SU-DHL-6 (cell line): ENCODE results near the gene TRAPPC3L.

Experiments used
- H2AFZ ChIP-seq: fragments of 200-600 bp; sonication (generic); 2 replicates; pipeline ENCODE4 v1.6.1; 2014; ENCODE audit warnings: low read depth, mild to moderate bottlenecking, moderate library complexity, mixed read lengths, antibody characterized with exemption, low read length; ENCODE audit not compliant: severe bottlenecking
- H3F3A ChIP-seq: fragments of 200-600 bp; shearing (Covaris generic); 2 replicates; pipeline ENCODE4 v1.6.0; 2016; ENCODE audit warnings: antibody characterized with exemption, mild to moderate bottlenecking; ENCODE audit not compliant: insufficient read depth
- H3K27ac ChIP-seq: fragments of 200-600 bp; sonication (generic); 2 replicates; pipeline ENCODE4 v1.5.1; 2016; ENCODE audit warnings: low read depth, mild to moderate bottlenecking, low read length, moderate library complexity, mixed read lengths
- H3K27me3 ChIP-seq: fragments of 200-600 bp; sonication (generic), shearing (Covaris generic); 2 replicates; pipeline ENCODE4 v1.6.0; 2014; ENCODE audit warnings: mild to moderate bottlenecking, low read length
- H3K36me3 ChIP-seq: fragments of 200-600 bp; sonication (generic); 2 replicates; pipeline ENCODE4 v1.6.1; 2014; ENCODE audit warnings: mild to moderate bottlenecking, low read length, mixed read lengths
- H3K4me2 ChIP-seq: fragments of 300-600, 200-600 bp; shearing (Covaris generic), sonication (generic); 2 replicates; pipeline ENCODE4 v1.6.0; 2014; ENCODE audit warnings: low read length, low read depth, mild to moderate bottlenecking; ENCODE audit not compliant: poor library complexity, severe bottlenecking
- H3K4me3 ChIP-seq: fragments of 200-600 bp; sonication (generic); 2 replicates; pipeline ENCODE4 v1.5.1; 2014; ENCODE audit warnings: antibody characterized with exemption, low read length, mild to moderate bottlenecking, mixed read lengths; ENCODE audit not compliant: insufficient read depth, poor library complexity, severe bottlenecking
- H3K79me2 ChIP-seq: fragments of 200-600 bp; sonication (generic); 2 replicates; pipeline ENCODE4 v1.6.1; 2014; ENCODE audit warnings: mild to moderate bottlenecking, low read length, moderate library complexity; ENCODE audit not compliant: insufficient read depth
- H3K9ac ChIP-seq: fragments of 200-600 bp; sonication (generic); 2 replicates; pipeline ENCODE4 v1.7.0; 2014; ENCODE audit warnings: mild to moderate bottlenecking, low read length
- H3K9me2 ChIP-seq: fragments of 200-600 bp; sonication (generic); replicated peaks from 2 replicates; pipeline ENCODE4 v1.6.1; 2014; ENCODE audit warnings: low read length; ENCODE audit not compliant: insufficient read depth
- H3K9me3 ChIP-seq: fragments of 200-600 bp; sonication (generic); 2 replicates; pipeline ENCODE4 v1.6.1; 2014; ENCODE audit warnings: low read length, mixed read lengths; ENCODE audit not compliant: insufficient read depth
- H4K20me1 ChIP-seq: fragments of 200-600 bp; sonication (generic); 2 replicates; pipeline ENCODE4 v1.6.1; 2014; ENCODE audit warnings: low read depth, mild to moderate bottlenecking, antibody characterized with exemption, low read length, moderate library complexity, mixed read lengths
- CTCF ChIP-seq: fragments of 200-600 bp; sonication (generic); IDR thresholded peaks from one replicate; pipeline ENCODE4 v1.5.1; 2017; ENCODE audit warnings: antibody characterized with exemption, mild to moderate bottlenecking, low read length, moderate library complexity; ENCODE audit not compliant: insufficient read depth, poor library complexity, severe bottlenecking
- EZH2phosphoT487 ChIP-seq: fragments of 200-600 bp; sonication (generic), shearing (Covaris generic); conservative IDR thresholded peaks from 2 replicates; pipeline ENCODE4 v1.6.1; 2018; ENCODE audit warnings: mild to moderate bottlenecking, antibody characterized with exemption, low read length, moderate library complexity, mixed read lengths

Gene TRAPPC3L

GRCh38 chr6:116529466-116530290 lies 15.8 kb downstream of the TRAPPC3L start:
- H3K4me3 ChIP-seq = no peak overlapping the region
- no peak overlapping the region for H3K9ac ChIP-seq
- no peaks in the 10 kb centered on the region for H3K79me2 ChIP-seq
- no peaks in the 10 kb centered on the region for H3K9me3 ChIP-seq
- H3K27me3 ChIP-seq = no peaks in the 10 kb centered on the region
- no peak overlapping the region for H3K4me2 ChIP-seq
- no peaks in the 10 kb centered on the region for H3F3A ChIP-seq
- TF ChIP-seq EZH2phosphoT487 (no peak), CTCF (no peak)
- no peak overlapping the region for H3K27ac ChIP-seq
- H2AFZ ChIP-seq = no peak overlapping the region
- H3K36me3 ChIP-seq = no peaks in the 10 kb centered on the region
- no peaks in the 10 kb centered on the region for H4K20me1 ChIP-seq
- no peaks in the 10 kb centered on the region for H3K9me2 ChIP-seq

GRCh38 chr6:116528780-116529179 lies 16.7 kb downstream of the TRAPPC3L start:
- Histone ChIP-seq H2AFZ (no peak overlapping the region), H3K9me2 (no peaks in the 10 kb centered on the region), H3F3A (no peaks in the 10 kb centered on the region), H3K36me3 (no peaks in the 10 kb centered on the region), H3K27ac (no peak overlapping the region), H3K9ac (no peak overlapping the region), H4K20me1 (no peaks in the 10 kb centered on the region), H3K4me2 (no peak overlapping the region), H3K79me2 (no peaks in the 10 kb centered on the region), H3K27me3 (no peaks in the 10 kb centered on the region), H3K4me3 (no peak overlapping the region), H3K9me3 (no peaks in the 10 kb centered on the region)
- TF ChIP-seq EZH2phosphoT487 (no peak), CTCF (no peak)

- Histone ChIP-seq H3K9me2 (no peaks in the 10 kb centered on the region), H2AFZ (no peak overlapping the region), H3F3A (no peaks in the 10 kb centered on the region), H3K9me3 (no peaks in the 10 kb centered on the region), H3K79me2 (no peaks in the 10 kb centered on the region), H3K9ac (no peak overlapping the region), H3K27ac (no peak overlapping the region), H3K4me3 (no peak overlapping the region), H3K4me2 (no peak overlapping the region), H4K20me1 (no peaks in the 10 kb centered on the region), H3K27me3 (no peaks in the 10 kb centered on the region), H3K36me3 (no peaks in the 10 kb centered on the region)
- TF ChIP-seq EZH2phosphoT487 = no peak
- TF ChIP-seq CTCF = no peak
Measured at GRCh38 chr6:116528133-116528532, 17.4 kb downstream of the TRAPPC3L start.
